ENCODE measurements around the gene HOXA11.

HOXA11 gene

DNA sequence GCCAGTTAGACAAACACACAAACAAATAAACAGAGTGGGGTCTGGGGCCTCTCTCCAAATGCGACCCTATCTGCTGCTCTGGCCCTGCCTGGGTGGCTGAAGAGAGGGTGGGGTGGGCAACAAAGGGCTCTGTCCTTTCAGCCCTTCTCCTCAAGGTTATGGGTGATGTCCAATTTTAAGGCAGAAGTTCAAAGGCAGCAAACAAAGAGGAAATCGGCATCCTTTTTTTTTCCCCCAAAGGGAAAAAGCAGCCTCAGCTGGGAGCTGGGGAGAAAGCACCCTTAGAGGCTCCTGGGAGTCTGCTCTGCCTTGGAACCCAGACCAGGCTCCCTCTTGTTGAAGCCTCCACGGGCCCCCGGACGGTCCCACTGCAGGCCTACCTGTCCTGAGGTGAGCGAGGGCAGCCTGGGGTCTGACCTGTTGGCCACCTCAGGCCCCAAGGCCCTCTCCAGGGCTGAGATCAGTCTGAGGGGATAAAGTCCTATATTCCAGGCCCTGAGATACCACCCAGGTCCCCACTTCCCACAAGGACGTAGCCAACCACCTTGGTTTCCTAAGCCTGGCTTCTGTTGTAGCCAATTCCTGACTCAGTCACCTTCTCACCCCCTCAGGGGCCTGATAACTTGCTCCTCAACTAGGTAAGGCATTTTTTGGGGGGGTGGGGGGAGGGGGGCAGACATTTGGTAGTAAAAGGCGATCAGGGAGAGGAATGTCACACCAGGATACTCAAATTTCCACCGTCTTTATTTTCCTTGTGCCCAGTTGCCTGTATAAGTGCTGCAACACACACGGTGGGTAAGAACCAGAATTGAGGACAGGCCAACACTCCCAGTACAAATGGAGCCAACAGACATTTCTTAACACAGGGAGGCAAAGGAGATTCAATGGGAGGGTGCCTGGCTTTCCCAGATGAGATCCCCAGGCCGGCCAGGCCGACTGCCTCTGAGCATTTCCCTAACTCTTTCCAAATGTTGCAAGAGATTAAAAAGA, 4.3 kb downstream of the HOXA11 start:
- no peak for DNase-seq (ENCODE audit: low read depth)

DNA sequence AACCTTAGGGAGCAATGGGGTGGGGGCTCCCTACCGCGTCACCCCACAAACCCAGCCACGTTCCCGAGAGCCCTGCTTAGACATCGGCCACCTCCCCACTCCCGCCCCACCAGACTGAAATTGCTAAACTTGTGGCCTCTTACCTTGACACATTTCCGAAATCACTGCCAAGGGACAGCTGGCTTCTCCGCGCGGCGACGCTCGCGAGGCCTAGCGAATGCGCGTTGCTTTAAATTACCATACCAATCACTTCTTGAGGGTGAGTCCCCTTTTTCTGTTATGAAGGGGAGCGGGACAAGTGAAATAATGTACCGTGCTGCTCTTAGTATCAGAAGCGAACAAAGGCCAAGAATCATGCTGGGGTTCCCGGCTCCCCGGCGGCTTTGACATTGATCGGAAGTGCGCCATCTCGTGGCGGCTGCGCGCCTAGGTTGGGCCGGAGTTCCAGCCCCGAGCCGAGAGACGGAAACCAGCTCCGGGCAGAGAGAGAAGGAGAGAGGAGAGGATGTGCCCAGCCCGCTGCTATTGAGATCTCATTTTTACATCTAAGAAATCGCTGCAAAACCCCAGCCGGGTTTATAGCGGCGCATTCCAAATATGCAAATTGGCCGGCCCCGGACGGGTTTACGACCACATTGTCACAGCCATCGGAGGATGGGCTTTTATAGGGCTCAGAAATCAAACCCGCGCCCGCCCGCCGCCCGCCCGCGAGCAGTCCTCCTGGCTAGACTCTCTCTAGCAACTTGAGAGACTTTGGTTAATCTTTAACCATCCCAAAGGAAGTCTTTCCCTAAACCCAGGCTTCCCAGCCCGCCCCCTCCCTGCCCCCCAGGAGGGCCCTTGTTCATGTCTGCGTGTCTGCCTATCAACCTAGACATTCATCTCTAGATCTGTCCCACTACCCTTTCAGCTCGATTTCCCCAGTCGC, 5.3 kb downstream of the HOXA11 start:
- DNase-seq (ENCODE audit: low read depth) = peak; percentile 79

GRCh38 chr7:27179030-27179429, 6.0 kb downstream of the HOXA11 start:
- no peak for DNase-seq (ENCODE audit: low read depth)

- DNase-seq (ENCODE audit: low read depth) = no peak
Measured at GRCh38 chr7:27178366-27178765, 6.7 kb downstream of the HOXA11 start.

- DNase-seq (ENCODE audit: low read depth) = no peak
Measured at GRCh38 chr7:27177795-27178320, 7.2 kb downstream of the HOXA11 start.

GRCh38 chr7:27176962-27177794, 7.9 kb downstream of the HOXA11 start:
- DNase-seq (ENCODE audit: low read depth) = no peak

- no peak for DNase-seq (ENCODE audit: low read depth)
Measured at GRCh38 chr7:27176524-27176845, 8.5 kb downstream of the HOXA11 start.

DNA sequence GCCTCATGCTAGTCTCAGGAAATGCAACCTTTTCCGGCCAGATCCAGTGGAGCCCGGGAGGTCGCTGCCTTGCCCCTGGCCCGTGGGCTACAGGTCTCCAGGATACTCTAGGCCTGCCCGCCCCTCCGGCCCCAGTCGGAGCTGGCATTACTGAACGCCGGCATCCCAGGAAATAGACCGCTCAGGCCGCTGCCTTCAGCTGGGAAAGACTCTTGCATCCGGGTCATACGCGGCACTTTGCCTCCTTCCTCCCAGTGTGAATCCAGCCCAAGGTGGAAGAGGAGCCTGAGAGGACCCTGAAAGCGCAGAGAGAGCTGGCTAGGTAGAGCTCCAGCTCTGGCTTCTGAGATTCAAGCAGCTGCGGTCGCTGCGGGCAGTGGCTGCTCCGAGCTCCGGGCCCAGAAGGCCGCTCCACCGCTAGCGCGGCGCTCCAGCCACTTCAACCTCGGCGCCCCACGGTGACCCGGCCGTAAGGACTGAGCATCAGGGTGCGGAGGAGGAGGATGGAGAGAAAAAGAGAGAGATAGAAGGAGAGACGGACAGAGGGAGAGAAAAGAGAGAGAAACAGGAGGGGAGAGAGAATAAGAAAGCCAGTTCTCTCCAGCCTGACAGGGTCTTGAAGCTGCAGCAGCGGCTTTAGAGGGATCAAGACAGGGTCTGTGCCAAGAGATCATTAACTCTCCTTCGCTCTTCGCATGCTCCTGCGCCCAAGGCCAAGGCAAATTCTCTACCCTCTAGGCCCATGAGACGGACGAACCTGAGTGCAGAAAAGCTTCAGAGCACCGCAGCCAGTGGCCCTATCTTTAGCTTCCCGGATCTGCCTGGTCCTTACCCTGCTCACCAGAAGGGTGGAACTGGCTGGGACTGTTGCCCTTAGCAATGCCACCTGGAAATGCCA, 9.2 kb downstream of the HOXA11 start:
- DNase-seq (ENCODE audit: low read depth) = no peak

DNA sequence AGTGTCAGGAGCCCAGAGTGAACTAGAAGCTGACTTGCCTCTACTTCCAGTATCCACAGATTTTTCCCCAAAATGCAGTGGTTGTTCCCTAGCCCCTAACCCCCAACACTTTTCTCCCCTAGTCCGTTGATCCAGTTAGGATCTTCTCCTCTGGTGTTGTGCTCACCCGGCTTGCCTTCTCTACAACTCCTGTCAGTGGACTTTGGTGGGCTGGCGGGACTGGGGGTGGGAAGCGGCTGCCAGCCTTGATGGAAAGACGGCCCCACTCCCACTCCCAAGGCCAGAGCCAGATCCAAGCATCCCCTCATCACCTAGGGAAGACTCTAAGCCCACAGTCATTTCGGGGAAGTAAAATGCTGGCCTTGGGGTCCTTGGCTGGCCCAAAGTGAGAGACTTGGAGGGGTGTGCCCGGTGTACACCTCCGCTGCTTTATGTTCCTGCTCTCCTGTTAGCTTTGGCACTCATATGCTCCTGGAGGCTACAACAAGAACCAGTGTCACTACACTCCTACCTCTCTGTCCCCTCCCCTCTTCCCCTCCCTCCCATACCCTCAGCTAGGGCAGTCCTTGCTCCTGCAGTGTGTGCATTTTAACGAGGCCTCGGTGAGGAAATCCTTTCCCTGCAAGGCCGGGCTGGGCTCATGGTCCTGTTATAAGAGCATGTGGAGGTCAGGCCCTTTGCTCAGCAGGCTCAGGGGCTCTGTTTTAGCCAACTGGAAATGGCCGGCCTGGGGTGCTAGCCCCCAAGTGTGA, 10.0 kb downstream of the HOXA11 start:
- no peak for DNase-seq (ENCODE audit: low read depth)

GRCh38 chr7:27173956-27174873, 10.8 kb downstream of the HOXA11 start, which contains the start of gene HOXA10:
Gene HOXA10, minus strand, starts transcription at chr7:27174320. Its CDS starts 14 bp downstream, at chr7:27174306.
- no peak for DNase-seq (ENCODE audit: low read depth)

- no peak for DNase-seq (ENCODE audit: low read depth)
Measured at GRCh38 chr7:27173511-27173955, 11.5 kb downstream of the HOXA11 start.

DNA sequence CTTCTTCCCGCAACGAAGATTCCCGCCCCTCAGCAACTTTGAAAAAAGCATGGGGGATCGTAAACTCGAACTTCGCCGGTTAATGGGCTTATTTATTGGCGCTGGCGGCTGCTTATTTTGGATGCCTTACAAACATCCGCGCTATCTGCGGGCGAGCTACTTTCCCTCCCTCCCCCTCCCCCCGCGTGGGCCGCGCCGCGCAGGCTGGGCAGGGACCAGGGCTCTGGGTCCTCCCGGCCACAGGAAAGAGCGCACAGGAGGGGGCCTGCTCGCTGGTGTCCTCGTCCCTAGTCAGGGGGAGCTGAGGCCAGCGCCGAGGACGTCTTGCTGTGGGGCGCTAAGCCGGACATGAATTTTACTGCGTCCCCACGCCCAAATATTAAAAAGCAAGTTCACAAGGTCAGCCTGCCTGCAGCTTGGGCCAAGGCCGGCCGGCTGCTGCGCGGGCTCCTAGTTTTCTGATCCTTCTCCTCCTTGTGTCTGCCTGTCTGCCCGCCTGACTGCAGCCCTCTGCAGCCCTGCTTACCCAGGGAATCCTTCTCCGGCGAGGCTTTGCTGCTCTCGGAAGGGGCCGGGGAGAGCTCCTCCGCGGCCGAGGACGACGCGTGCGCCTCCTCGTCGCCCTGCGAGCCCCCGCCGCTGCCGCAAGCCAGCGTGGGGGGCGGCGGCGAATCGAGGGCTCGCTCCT, 12.1 kb downstream of the HOXA11 start:
- DNase-seq (ENCODE audit: low read depth) = peak; percentile 77

- no peak for DNase-seq (ENCODE audit: low read depth)
Measured at GRCh38 chr7:27172315-27172774, 12.7 kb downstream of the HOXA11 start.

DNA sequence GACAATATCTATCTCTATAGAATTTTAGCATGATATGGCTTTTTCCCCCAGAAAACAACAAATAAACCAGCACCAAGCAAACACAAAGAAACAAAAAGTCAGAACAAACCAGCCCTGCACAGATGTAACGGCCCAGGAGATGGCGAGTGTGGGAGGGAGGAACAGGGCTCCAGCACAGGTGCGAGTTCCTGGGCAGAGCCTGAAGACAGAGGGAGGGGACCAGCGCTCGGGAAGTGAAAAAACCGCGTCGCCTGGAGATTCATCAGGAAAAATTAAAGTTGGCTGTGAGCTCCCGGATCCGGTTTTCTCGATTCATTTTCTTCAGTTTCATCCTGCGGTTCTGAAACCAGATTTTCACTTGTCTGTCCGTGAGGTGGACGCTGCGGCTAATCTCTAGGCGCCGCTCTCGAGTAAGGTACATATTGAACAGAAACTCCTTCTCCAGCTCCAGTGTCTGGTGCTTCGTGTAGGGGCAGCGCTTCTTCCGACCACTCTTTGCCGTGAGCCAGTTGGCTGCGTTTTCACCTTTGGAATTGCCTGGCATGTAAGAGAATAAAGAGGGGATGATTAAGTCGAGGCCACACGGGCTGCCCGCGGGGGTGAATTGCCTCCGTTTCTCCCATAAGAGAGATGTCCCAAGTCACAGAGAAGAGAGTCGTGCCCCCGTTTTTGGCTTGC, 13.3 kb downstream of the HOXA11 start:
- no peak for DNase-seq (ENCODE audit: low read depth)

DNA sequence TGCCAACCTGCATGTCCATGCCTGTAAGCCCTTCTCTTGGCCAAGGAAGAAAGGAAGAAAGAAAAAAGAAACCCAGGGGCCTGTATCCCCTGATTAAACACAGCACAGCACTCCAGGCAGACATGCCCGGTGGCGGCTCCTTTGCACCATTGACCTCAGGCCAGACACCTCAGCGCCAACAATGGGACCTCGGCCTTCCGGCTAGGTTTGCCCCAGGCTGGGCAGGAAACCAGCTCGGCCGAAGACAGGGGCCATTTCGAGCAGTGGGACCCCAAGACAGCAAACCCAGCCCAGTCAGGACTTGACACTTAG, 13.8 kb downstream of the HOXA11 start:
- DNase-seq (ENCODE audit: low read depth) = no peak

- no peak for DNase-seq (ENCODE audit: low read depth)
Measured at GRCh38 chr7:27170426-27171324, 14.4 kb downstream of the HOXA11 start.
